GM12864 (cell line): ENCODE results near the gene SOCS4.
"Not testable (repeated sequence)": the region's sequence is repeated elsewhere in the genome, so short reads cannot be mapped to it uniquely, and the experiment has no call there.

Experiments used
- DNase-seq: peaks from one replicate; pipeline ENCODE4 v3.0.0-alpha.2; 2011; ENCODE audit warnings: low read depth
- H3K4me3 ChIP-seq: 2 replicates; pipeline ENCODE4 v1.5.1; 2011; ENCODE audit warnings: mild to moderate bottlenecking, low read depth, low read length, control low read depth
- TF ChIP-seq, protein P1 (sequence below): IDR thresholded peaks from 2 replicates; pipeline ENCODE4 v1.5.1; 2011; ENCODE audit warnings: low read depth, mild to moderate bottlenecking, moderate library complexity, low read length, control low read depth, inconsistent platforms; ENCODE audit errors: missing control alignments

SOCS4 gene

GRCh38 chr14:55031190-55031589 is 4.2 kb downstream of the SOCS4 start:
- TF ChIP-seq, protein P1, sequence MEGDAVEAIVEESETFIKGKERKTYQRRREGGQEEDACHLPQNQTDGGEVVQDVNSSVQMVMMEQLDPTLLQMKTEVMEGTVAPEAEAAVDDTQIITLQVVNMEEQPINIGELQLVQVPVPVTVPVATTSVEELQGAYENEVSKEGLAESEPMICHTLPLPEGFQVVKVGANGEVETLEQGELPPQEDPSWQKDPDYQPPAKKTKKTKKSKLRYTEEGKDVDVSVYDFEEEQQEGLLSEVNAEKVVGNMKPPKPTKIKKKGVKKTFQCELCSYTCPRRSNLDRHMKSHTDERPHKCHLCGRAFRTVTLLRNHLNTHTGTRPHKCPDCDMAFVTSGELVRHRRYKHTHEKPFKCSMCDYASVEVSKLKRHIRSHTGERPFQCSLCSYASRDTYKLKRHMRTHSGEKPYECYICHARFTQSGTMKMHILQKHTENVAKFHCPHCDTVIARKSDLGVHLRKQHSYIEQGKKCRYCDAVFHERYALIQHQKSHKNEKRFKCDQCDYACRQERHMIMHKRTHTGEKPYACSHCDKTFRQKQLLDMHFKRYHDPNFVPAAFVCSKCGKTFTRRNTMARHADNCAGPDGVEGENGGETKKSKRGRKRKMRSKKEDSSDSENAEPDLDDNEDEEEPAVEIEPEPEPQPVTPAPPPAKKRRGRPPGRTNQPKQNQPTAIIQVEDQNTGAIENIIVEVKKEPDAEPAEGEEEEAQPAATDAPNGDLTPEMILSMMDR: no peak
- DNase-seq: no peak
- H3K4me3 ChIP-seq: no peak overlapping the region

GRCh38 chr14:55037995-55038394 is 11.0 kb downstream of the SOCS4 start:
- DNase-seq, H3K4me3 ChIP-seq: not testable (repeated sequence)

DNA sequence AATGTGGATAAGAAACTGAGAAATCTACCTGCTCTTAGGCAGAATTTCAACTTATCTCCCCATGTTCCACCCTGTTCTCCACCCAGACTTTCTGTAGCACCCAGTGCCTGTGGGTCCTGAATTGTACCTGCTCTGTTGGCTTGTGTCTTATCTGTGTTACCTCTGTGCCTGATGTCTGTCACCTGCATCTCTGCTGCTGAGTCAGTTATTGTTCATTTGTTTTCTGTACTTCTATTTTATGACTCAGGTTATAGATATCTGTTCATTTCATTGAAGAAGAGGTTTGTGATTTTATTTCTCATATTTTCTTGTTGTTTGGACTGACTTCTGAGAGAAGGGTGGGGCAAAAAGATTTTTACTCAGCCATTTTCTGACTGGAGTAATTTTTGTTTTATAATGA is 11.7 kb downstream of the SOCS4 start:
- H3K4me3 ChIP-seq: no peak overlapping the region
- DNase-seq: no peak
- TF ChIP-seq, protein P1: no peak

DNA sequence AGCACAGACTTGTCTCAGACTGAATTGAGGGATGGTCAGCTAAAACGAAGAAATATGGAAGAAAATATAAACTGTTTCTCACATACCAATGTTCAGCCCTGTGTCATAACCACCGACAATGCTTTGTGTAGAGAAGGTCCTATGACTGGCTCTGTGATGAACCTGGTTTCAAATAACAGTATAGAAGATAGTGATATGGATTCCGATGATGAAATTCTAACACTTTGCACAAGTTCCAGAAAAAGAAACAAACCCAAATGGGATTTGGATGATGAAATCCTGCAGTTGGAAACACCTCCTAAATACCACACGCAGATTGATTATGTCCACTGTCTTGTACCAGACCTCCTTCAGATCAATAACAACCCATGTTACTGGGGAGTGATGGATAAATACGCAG is 16.5 kb downstream of the SOCS4 start:
- TF ChIP-seq, protein P1: no peak

GRCh38 chr14:55045087-55045486 is 18.1 kb downstream of the SOCS4 start:
- DNase-seq: no peak
- TF ChIP-seq, protein P1: no peak
- H3K4me3 ChIP-seq: no peak overlapping the region

More for the DNA sequence above, 16.5 kb downstream of the SOCS4 start:
- H3K4me3 ChIP-seq: no peak overlapping the region
- no peak for DNase-seq

- no peak for DNase-seq
- TF ChIP-seq, protein P1: no peak
- H3K4me3 ChIP-seq: no peak overlapping the region
Observed at GRCh38 chr14:55047301-55048053, 20.4 kb downstream of the SOCS4 start.

GRCh38 chr14:55048900-55049436 is 21.9 kb downstream of the SOCS4 start:
- TF ChIP-seq, protein P1: no peak
- DNase-seq: no peak
- no peak overlapping the region for H3K4me3 ChIP-seq
